Cardiac muscle cell (in vitro differentiated cells and primary cell): ENCODE results near the gene RRAD. TPM values are rescaled to one million over a fixed set of nuclear protein-coding genes. Genes with fewer than 3 reads are reported as not detected.

ENCODE experiments used
- DNase-seq, 2 donors: peaks; one replicate each; pipeline versions ENCODE4 v3.0.0 to v3.0.0-alpha.2; 2010 to 2017; ENCODE audit warnings: low read depth in 1 of 2, low spot score in 1 of 2
- H3K27ac ChIP-seq: fragments of 200-600 bp; sonication (generic); 2 replicates; pipeline ENCODE4 v1.5.1; 2016
- H3K27me3 ChIP-seq: fragments of 200-600 bp; sonication (generic); 2 replicates; pipeline ENCODE4 v1.6.0; 2016; ENCODE audit warnings: control low read depth
- H3K36me3 ChIP-seq: fragments of 200-600 bp; sonication (generic); 2 replicates; pipeline ENCODE4 v1.5.1; 2016; ENCODE audit warnings: control low read depth
- H3K4me1 ChIP-seq: fragments of 200-600 bp; sonication (generic); 2 replicates; pipeline ENCODE4 v1.8.1; 2017; ENCODE audit warnings: low read depth, mild to moderate bottlenecking, mixed run types
- H3K4me3 ChIP-seq: fragments of 200-600 bp; sonication (generic); 2 replicates; pipeline ENCODE4 v1.5.1; 2016; ENCODE audit warnings: mild to moderate bottlenecking
- H3K9me3 ChIP-seq: fragments of 200-600 bp; sonication (generic); 2 replicates; pipeline ENCODE4 v1.5.1; 2017; ENCODE audit warnings: low read depth, mild to moderate bottlenecking, control low read depth
- polyA plus RNA-seq: library from polyadenylated mRNA; unstranded; fragments of >200 nt; fragmentation: Nextera tagmentation; extraction: Ambion mirVana; gene quantifications from 2 replicates; pipeline ENCODE4 v1.2.1, GENCODE V29; 2016
- total RNA-seq: library from RNA; depleted of rRNA; stranded (reverse); fragments of >200 nt; gene quantifications from 2 replicates; pipeline ENCODE4 v1.2.3, GENCODE V29; 2016
- TF ChIP-seq, protein P1 (sequence below): IDR thresholded peaks from 2 replicates; pipeline ENCODE4 v1.5.1; 2012; ENCODE audit warnings: low read depth, mild to moderate bottlenecking, low read length

Gene RRAD
- total and polyA plus RNA-seq, 2 experiments from 2014 or later: 73.8 to 246 TPM

DNA sequence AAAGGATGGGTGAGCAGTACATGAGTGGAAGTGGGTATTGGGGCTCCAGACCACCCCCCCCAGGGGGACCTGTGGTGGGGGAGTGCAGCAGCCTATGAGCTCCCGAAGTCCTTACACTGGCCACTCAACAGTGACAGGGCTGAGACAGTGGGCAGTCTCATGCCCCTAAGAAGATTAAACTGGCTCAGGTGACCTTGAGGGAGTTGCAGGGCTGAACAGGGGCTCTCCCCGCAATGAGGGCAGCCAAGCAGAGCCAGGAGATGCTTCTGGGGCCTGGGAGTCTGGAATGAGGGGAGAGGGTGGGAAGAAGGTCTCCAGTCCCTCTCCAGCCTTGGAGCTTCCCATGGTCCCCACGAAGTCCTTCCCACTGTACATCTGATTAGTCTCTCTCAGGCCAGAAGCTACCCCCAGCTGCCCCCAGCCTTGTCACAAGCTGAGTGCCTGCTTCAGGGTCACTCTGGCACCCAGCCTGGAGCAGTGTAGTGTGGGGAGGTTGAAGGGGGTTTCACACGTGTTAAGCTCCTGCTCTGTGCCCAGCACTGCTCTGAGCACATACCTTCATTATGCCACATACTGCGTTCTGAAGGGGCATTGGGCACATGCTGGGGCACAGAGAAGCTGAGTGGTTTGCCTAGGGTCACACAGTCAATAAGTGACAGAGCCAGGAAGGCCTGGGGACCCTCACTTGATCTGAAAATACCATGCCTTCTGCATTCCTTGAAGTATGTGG is 5.6 kb downstream of the RRAD start:
- Histone ChIP-seq H3K9me3 (no peaks in the 10 kb centered on the region), H3K27me3 (no peaks in the 10 kb centered on the region)

DNA sequence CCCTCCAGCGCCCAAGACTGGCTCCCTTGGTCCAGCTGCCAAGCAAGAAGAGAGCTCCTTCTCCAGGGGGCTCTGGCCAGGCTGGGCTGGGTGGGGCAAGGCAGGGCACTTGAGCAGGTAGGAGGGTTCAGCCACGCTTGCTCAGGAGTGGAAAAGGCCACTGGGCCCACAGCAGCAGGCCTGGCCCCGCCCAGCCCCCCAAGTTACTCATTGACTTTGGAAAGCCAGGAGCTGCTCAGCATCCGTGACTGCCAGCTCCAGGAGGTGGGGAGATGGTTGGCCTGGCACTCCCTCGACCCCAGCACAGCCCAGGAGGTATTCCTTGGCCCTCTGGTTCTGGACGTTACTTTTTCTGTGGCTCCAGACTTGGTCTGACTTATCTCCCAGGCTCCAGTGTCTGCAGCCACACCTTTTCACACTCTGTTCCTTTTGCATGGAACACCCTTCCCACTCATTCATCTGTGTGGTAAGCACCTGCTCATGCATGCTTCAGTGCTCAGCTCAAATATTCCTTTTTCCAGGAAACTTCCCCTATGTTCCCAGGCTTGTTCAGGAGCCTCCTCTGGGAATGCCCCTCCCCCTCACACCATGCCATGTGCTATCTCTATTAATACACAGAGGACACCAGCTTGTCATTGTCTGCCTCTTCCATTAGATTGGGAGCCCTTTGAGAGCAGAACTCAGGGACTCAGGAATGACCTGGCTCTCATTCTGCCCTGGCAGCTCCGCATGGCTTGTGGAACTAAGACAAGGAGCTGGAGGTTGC is 6.3 kb downstream of the RRAD start, which contains the start of gene CDH16:
CDH16 (minus strand) TSS at position 83 of the 766 bp plus-strand sequence. CDS start 820 bp downstream, outside the sequence.
- DNase-seq: no peak

More for the DNA sequence above, 5.6 kb downstream of the RRAD start:
- Histone ChIP-seq H3K4me1 (peaks cover 37% of the 10 kb centered on the region), H3K4me3 (no peak overlapping the region), H3K27ac (peak overlapping the region; percentile 61), H3K36me3 (no peaks in the 10 kb centered on the region)
- TF ChIP-seq, protein P1, sequence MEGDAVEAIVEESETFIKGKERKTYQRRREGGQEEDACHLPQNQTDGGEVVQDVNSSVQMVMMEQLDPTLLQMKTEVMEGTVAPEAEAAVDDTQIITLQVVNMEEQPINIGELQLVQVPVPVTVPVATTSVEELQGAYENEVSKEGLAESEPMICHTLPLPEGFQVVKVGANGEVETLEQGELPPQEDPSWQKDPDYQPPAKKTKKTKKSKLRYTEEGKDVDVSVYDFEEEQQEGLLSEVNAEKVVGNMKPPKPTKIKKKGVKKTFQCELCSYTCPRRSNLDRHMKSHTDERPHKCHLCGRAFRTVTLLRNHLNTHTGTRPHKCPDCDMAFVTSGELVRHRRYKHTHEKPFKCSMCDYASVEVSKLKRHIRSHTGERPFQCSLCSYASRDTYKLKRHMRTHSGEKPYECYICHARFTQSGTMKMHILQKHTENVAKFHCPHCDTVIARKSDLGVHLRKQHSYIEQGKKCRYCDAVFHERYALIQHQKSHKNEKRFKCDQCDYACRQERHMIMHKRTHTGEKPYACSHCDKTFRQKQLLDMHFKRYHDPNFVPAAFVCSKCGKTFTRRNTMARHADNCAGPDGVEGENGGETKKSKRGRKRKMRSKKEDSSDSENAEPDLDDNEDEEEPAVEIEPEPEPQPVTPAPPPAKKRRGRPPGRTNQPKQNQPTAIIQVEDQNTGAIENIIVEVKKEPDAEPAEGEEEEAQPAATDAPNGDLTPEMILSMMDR: no peak
- DNase-seq: no peak

DNA sequence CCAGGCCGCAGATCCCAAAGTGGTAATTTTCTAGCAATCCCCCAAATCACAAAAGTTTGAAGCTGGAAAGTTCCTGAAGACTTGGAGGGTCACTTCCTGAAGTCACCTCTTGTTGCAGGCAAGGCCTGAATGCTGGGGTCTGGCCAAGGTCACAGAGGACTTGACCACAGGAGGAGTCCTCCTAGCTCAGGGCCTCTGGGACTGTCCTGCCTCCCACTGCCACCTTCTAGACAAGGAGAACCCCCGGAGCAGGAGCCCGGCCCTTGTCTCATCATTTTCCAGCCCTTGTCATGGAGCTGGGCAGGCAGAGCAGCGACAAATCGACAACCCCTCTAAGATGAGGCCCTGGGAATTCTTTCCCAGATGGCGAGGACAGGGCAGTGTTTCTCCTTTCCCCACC is 7.0 kb downstream of the RRAD start:
- Histone ChIP-seq H3K9me3 (no peaks in the 10 kb centered on the region), H3K4me1 (peaks cover 23% of the 10 kb centered on the region), H3K27ac (no peak overlapping the region), H3K36me3 (no peaks in the 10 kb centered on the region), H3K4me3 (no peak overlapping the region), H3K27me3 (no peaks in the 10 kb centered on the region)
- no peak for DNase-seq
- TF ChIP-seq, protein P1: no peak

More for the DNA sequence above, 6.3 kb downstream of the RRAD start, which contains the start of gene CDH16:
- Histone ChIP-seq H3K27me3 (no peaks in the 10 kb centered on the region), H3K4me1 (peaks cover 30% of the 10 kb centered on the region), H3K27ac (peak within 1 kb of the TSS; percentile 61), H3K4me3 (no peak within 1 kb of the TSS), H3K9me3 (no peaks in the 10 kb centered on the region), H3K36me3 (no peaks in the 10 kb centered on the region)
- TF ChIP-seq, protein P1: no peak

DNA sequence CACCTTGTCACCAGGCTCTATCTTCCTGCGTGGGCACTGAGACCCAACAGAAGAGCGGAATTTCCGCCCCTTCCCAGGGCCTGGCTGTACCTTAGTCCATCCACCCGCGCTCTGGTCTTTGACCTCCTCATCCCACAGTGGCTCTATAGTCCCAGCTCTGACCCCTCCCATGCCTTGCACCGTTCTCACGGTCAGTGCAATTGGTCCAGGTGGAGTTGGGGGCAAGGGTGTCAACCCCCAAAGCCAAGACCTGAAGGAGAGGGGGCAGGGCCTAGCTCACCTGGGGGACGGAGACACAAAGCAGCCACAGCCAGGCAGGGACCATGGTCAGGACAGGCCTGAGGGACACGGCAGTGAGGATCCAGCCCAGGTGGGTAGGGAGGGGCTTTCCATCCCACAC is 7.6 kb downstream of the RRAD start:
- Histone ChIP-seq H3K27me3 (no peaks in the 10 kb centered on the region), H3K27ac (no peak overlapping the region), H3K36me3 (no peaks in the 10 kb centered on the region), H3K4me1 (peaks cover 19% of the 10 kb centered on the region), H3K4me3 (no peak overlapping the region), H3K9me3 (no peaks in the 10 kb centered on the region)
- TF ChIP-seq, protein P1: no peak
- DNase-seq: no peak

DNA sequence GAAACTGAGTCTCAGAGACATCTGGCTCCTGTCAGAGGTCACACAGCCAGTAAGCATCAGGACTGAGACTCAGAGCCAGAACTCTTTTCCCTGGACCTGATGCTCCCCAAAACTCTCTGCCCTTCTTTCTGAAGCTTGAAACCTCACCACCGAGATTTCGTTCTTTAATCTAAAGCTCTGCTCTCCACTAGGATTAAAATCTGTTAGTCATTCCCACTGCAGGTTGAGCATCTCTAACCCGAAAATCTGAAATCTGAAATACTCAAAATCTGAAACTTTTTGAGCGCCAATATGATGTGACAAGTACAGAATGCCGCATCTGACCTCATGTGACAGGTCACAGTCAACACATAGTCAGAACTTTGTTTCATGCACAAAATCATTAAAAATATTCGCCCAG is 8.8 kb downstream of the RRAD start:
- Histone ChIP-seq H3K36me3 (no peaks in the 10 kb centered on the region), H3K9me3 (no peaks in the 10 kb centered on the region), H3K4me3 (no peak overlapping the region), H3K27me3 (no peaks in the 10 kb centered on the region), H3K27ac (no peak overlapping the region), H3K4me1 (peaks cover 19% of the 10 kb centered on the region)
- TF ChIP-seq, protein P1: no peak
- DNase-seq: no peak
